GM18873 (cell line): ENCODE results near the gene MEGF6.

Experiments
- ATAC-seq: cut with Tn5 transposase; IDR thresholded peaks from one replicate; pipeline ENCODE4 v1.9.1; 2021; ENCODE audit warnings: mild to moderate bottlenecking, moderate library complexity, moderate number of reproducible peaks; ENCODE audit not compliant: unreplicated experiment, low FRiP score

MEGF6 gene

GRCh38 chr1:3530086-3530925 is 81.0 kb downstream of the MEGF6 start:
- ATAC-seq = no peak

GRCh38 chr1:3529099-3529729 is 82.1 kb downstream of the MEGF6 start:
- no peak for ATAC-seq

- ATAC-seq = no peak
Measured at GRCh38 chr1:3527774-3528173, 83.5 kb downstream of the MEGF6 start.

GRCh38 chr1:3525551-3526482 is 85.5 kb downstream of the MEGF6 start:
- ATAC-seq = no peak

- no peak for ATAC-seq
Measured at GRCh38 chr1:3524556-3525203, 86.6 kb downstream of the MEGF6 start.

- no peak for ATAC-seq
Measured at GRCh38 chr1:3523980-3524379, 87.3 kb downstream of the MEGF6 start.

GRCh38 chr1:3522564-3523265 is 88.6 kb downstream of the MEGF6 start:
- ATAC-seq = no peak

GRCh38 chr1:3522112-3522511 is 89.2 kb downstream of the MEGF6 start:
- ATAC-seq = no peak

- no peak for ATAC-seq
Measured at GRCh38 chr1:3521426-3521825, 89.9 kb downstream of the MEGF6 start.

- ATAC-seq = no peak
Measured at GRCh38 chr1:3520419-3521378, 90.6 kb downstream of the MEGF6 start.

GRCh38 chr1:3519301-3519885 is 91.9 kb downstream of the MEGF6 start:
- no peak for ATAC-seq

- no peak for ATAC-seq
Measured at GRCh38 chr1:3518756-3519155, 92.6 kb downstream of the MEGF6 start.

- ATAC-seq = no peak
Measured at GRCh38 chr1:3518256-3518655, 93.1 kb downstream of the MEGF6 start.

GRCh38 chr1:3516911-3517675 is 94.2 kb downstream of the MEGF6 start:
- ATAC-seq = no peak

- no peak for ATAC-seq
Measured at GRCh38 chr1:3516481-3516869, 94.8 kb downstream of the MEGF6 start.

- ATAC-seq = no peak
Measured at GRCh38 chr1:3515774-3516480, 95.4 kb downstream of the MEGF6 start.

- ATAC-seq = no peak
Measured at GRCh38 chr1:3515272-3515671, 96.0 kb downstream of the MEGF6 start.
